Measurements from ENCODE around the gene CXCL14.

- TF ChIP-seq CTCF (conservative IDR thresholded peaks at IDR 0.05) (no peak), EZH2 (IDR thresholded peaks at IDR 0.05; ENCODE audit: low read depth) (no peak)
Measured at GRCh38 chr5:135615171-135615570, 36.4 kb upstream of the CXCL14 start.

Data from PC-9 (cell line).